ENCODE data around the gene C1orf50.
"Not testable (repeated sequence)": the region's sequence is repeated elsewhere in the genome, so short reads cannot be mapped to it uniquely, and the experiment has no call there.

The C1orf50 gene

GRCh38 chr1:42739753-42740700, 27.0 kb upstream of the C1orf50 start, which contains the start of gene CLDN19:
TSS of gene CLDN19 (minus strand) at chr1:42740236. CDS start at chr1:42740063, 173 bp downstream.
- DNase-seq, result no peak

GRCh38 chr1:42740851-42741580, 26.0 kb upstream of the C1orf50 start:
- no peak for DNase-seq

- no peak for DNase-seq
Observed at GRCh38 chr1:42741706-42742105, 25.3 kb upstream of the C1orf50 start.

- no peak for DNase-seq
Observed at GRCh38 chr1:42742141-42742540, 24.9 kb upstream of the C1orf50 start.

- no peak for DNase-seq
Observed at GRCh38 chr1:42742617-42743316, 24.3 kb upstream of the C1orf50 start.

- no peak for DNase-seq
Observed at GRCh38 chr1:42743317-42744147, 23.5 kb upstream of the C1orf50 start.

GRCh38 chr1:42744148-42744413, 23.0 kb upstream of the C1orf50 start:
- no peak for DNase-seq

- no peak for DNase-seq
Observed at GRCh38 chr1:42745851-42746250, 21.2 kb upstream of the C1orf50 start.

GRCh38 chr1:42746436-42747105, 20.5 kb upstream of the C1orf50 start:
- DNase-seq, result no peak

- DNase-seq, result peak; percentile 37 to 38
Observed at GRCh38 chr1:42747125-42747524, 19.9 kb upstream of the C1orf50 start.

- no peak for DNase-seq
Observed at GRCh38 chr1:42748021-42748420, 19.0 kb upstream of the C1orf50 start.

GRCh38 chr1:42748461-42749410, 18.3 kb upstream of the C1orf50 start:
- no peak for DNase-seq

- DNase-seq, result no peak
Observed at GRCh38 chr1:42750041-42750440, 17.0 kb upstream of the C1orf50 start.

GRCh38 chr1:42751511-42752070, 15.5 kb upstream of the C1orf50 start:
- DNase-seq, result not testable (repeated sequence)

GRCh38 chr1:42752284-42752683, 14.8 kb upstream of the C1orf50 start:
- no peak for DNase-seq

GRCh38 chr1:42753070-42753469, 14.0 kb upstream of the C1orf50 start:
- no peak for DNase-seq

GRCh38 chr1:42756956-42757891, 9.8 kb upstream of the C1orf50 start:
- peak in 1 of 2 donors; percentile 47 for DNase-seq

GRCh38 chr1:42757892-42758275, 9.2 kb upstream of the C1orf50 start:
- DNase-seq, result no peak

GRCh38 chr1:42758641-42759040, 8.4 kb upstream of the C1orf50 start:
- DNase-seq, result no peak
